ENCODE results near the gene AGTPBP1. TPM values are rescaled to one million over a fixed set of nuclear protein-coding genes. Genes with fewer than 3 reads are reported as not detected.

Gene AGTPBP1
- total RNA-seq, 1 donor from 2014 or later: 25.1 TPM

GRCh38 chr9:85676790-85677189, 65.0 kb downstream of the AGTPBP1 start:
- TF ChIP-seq, protein P1, sequence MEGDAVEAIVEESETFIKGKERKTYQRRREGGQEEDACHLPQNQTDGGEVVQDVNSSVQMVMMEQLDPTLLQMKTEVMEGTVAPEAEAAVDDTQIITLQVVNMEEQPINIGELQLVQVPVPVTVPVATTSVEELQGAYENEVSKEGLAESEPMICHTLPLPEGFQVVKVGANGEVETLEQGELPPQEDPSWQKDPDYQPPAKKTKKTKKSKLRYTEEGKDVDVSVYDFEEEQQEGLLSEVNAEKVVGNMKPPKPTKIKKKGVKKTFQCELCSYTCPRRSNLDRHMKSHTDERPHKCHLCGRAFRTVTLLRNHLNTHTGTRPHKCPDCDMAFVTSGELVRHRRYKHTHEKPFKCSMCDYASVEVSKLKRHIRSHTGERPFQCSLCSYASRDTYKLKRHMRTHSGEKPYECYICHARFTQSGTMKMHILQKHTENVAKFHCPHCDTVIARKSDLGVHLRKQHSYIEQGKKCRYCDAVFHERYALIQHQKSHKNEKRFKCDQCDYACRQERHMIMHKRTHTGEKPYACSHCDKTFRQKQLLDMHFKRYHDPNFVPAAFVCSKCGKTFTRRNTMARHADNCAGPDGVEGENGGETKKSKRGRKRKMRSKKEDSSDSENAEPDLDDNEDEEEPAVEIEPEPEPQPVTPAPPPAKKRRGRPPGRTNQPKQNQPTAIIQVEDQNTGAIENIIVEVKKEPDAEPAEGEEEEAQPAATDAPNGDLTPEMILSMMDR (IDR thresholded peaks at IDR 0.05): no peak
- H3K4me3 Mint-ChIP-seq (ENCODE audit: unreplicated experiment): no peak overlapping the region
- H3K4me1 Mint-ChIP-seq (ENCODE audit: low read depth): no peaks in the 10 kb centered on the region
- H3K36me3 Mint-ChIP-seq (ENCODE audit: low read depth): peaks cover 6% of the 10 kb centered on the region
- H3K27me3 Mint-ChIP-seq (ENCODE audit: low read depth): no peaks in the 10 kb centered on the region
- no peak overlapping the region for H3K27ac Mint-ChIP-seq (ENCODE audit: unreplicated experiment)
- no peak for DNase-seq (ENCODE audit: low spot score)
- H3K9me3 Mint-ChIP-seq (ENCODE audit: low read depth): no peaks in the 10 kb centered on the region

- no peaks in the 10 kb centered on the region for H3K9me3 Mint-ChIP-seq (ENCODE audit: low read depth)
- peaks cover 6% of the 10 kb centered on the region for H3K36me3 Mint-ChIP-seq (ENCODE audit: low read depth)
- no peak for DNase-seq (ENCODE audit: low spot score)
- peaks cover 6% of the 10 kb centered on the region for H3K4me1 Mint-ChIP-seq (ENCODE audit: low read depth)
- no peaks in the 10 kb centered on the region for H3K27me3 Mint-ChIP-seq (ENCODE audit: low read depth)
- no peak overlapping the region for H3K4me3 Mint-ChIP-seq (ENCODE audit: unreplicated experiment)
- no peak overlapping the region for H3K27ac Mint-ChIP-seq (ENCODE audit: unreplicated experiment)
- TF ChIP-seq, protein P1 (IDR thresholded peaks at IDR 0.05): no peak
These were observed 74.4 kb downstream of the AGTPBP1 start for GRCh38 chr9:85667374-85667773.

- H3K27ac Mint-ChIP-seq (ENCODE audit: unreplicated experiment): no peak overlapping the region
- H3K4me1 Mint-ChIP-seq (ENCODE audit: low read depth): peaks cover 6% of the 10 kb centered on the region
- TF ChIP-seq, protein P1 (IDR thresholded peaks at IDR 0.05): no peak
- H3K36me3 Mint-ChIP-seq (ENCODE audit: low read depth): peaks cover 4% of the 10 kb centered on the region
- no peak overlapping the region for H3K4me3 Mint-ChIP-seq (ENCODE audit: unreplicated experiment)
- no peaks in the 10 kb centered on the region for H3K9me3 Mint-ChIP-seq (ENCODE audit: low read depth)
- DNase-seq (ENCODE audit: low spot score): no peak
- H3K27me3 Mint-ChIP-seq (ENCODE audit: low read depth): no peaks in the 10 kb centered on the region
These were observed 75.7 kb downstream of the AGTPBP1 start for GRCh38 chr9:85666086-85666485.

- H3K27ac Mint-ChIP-seq (ENCODE audit: unreplicated experiment): no peak overlapping the region
These were observed 79.2 kb downstream of the AGTPBP1 start for GRCh38 chr9:85662573-85662972.

GRCh38 chr9:85658716-85659115, 83.0 kb downstream of the AGTPBP1 start:
- Mint-ChIP-seq H3K27ac (ENCODE audit: unreplicated experiment) (no peak overlapping the region), H3K27me3 (ENCODE audit: low read depth) (no peaks in the 10 kb centered on the region), H3K4me1 (ENCODE audit: low read depth) (peaks cover 5% of the 10 kb centered on the region), H3K9me3 (ENCODE audit: low read depth) (no peaks in the 10 kb centered on the region), H3K4me3 (ENCODE audit: unreplicated experiment) (no peak overlapping the region), H3K36me3 (ENCODE audit: low read depth) (peaks cover 4% of the 10 kb centered on the region)
- DNase-seq (ENCODE audit: low spot score): no peak
- TF ChIP-seq, protein P1 (IDR thresholded peaks at IDR 0.05): no peak

More at GRCh38 chr9:85662573-85662972, 79.2 kb downstream of the AGTPBP1 start:
- Mint-ChIP-seq H3K36me3 (ENCODE audit: low read depth) (peaks cover 2% of the 10 kb centered on the region), H3K27me3 (ENCODE audit: low read depth) (no peaks in the 10 kb centered on the region), H3K4me1 (ENCODE audit: low read depth) (peaks cover 6% of the 10 kb centered on the region), H3K4me3 (ENCODE audit: unreplicated experiment) (no peak overlapping the region), H3K9me3 (ENCODE audit: low read depth) (no peaks in the 10 kb centered on the region)
- TF ChIP-seq, protein P1 (IDR thresholded peaks at IDR 0.05): no peak
- DNase-seq (ENCODE audit: low spot score): no peak

Data from chondrocyte (in vitro differentiated cells).